SK-N-SH (cell line): ENCODE measurements around the gene DUSP1. TPM values are rescaled to one million over a fixed set of nuclear protein-coding genes. Genes with fewer than 3 reads are reported as not detected.

Experiments
- CTCF ChIA-PET: fragments of 300-600, 350-600 bp; formaldehyde crosslinking; extraction: SDS; loops from one replicate; lab custom pipeline; 2021; lab: Yijun Ruan, JAX
- POLR2A ChIA-PET: fragments of 350-600 bp; sonication (Branson Sonifier 250); formaldehyde crosslinking; extraction: SDS; loops from one replicate; lab custom pipeline; 2020; ENCODE audit warnings: antibody characterized with exemption, inconsistent platforms; lab: Yijun Ruan, JAX
- DNase-seq: peaks from one replicate; pipeline ENCODE4 v3.0.0; 2012
- H2AFZ ChIP-seq: fragments of 200-600 bp; sonication (generic); 2 replicates; pipeline ENCODE4 v1.8.1; 2016; ENCODE audit warnings: antibody characterized with exemption, mild to moderate bottlenecking, low read depth
- H3F3A ChIP-seq: fragments of 200-600 bp; sonication (generic); replicated peaks from 2 replicates; pipeline ENCODE3; 2016; ENCODE audit warnings: antibody characterized with exemption, mild to moderate bottlenecking; ENCODE audit not compliant: insufficient read depth
- H3K27ac ChIP-seq, 2 experiments: fragments of 200-500 bp in 1 of 2; fragments of 200-600 bp in 1 of 2; sonication (Bioruptor generic) in 1 of 2; sonication (generic), shearing (Covaris generic) in 1 of 2; 2 replicates each; pipeline versions ENCODE4 v1.5.1 to v1.6.1; 2014 to 2016; ENCODE audit warnings: low read depth in 2 of 2, inconsistent platforms in 1 of 2, low read length in 1 of 2, mild to moderate bottlenecking in 1 of 2, mixed read lengths in 1 of 2
- H3K27me3 ChIP-seq: fragments of 200-600 bp; sonication (generic), shearing (Covaris generic); 2 replicates; pipeline ENCODE4 v1.6.1; 2016; ENCODE audit warnings: mixed run types; ENCODE audit not compliant: insufficient read depth
- H3K36me3 ChIP-seq, 2 experiments: fragments of 200-500 bp in 1 of 2; fragments of 200-600 bp in 1 of 2; sonication (Bioruptor generic) in 1 of 2; sonication (generic) in 1 of 2; replicated peaks in 1 of 2; 2 replicates each; pipeline versions ENCODE3 to v1.5.1; 2014 to 2016; ENCODE audit warnings: low read length in 1 of 2, mild to moderate bottlenecking in 1 of 2; ENCODE audit not compliant: insufficient read depth in 2 of 2, control insufficient read depth in 1 of 2
- H3K4me1 ChIP-seq, 2 experiments: fragments of 200-500 bp in 1 of 2; fragments of 200-600 bp in 1 of 2; sonication (Bioruptor generic) in 1 of 2; sonication (generic), shearing (Covaris generic) in 1 of 2; 2 replicates each; pipeline versions ENCODE4 v1.5.1 to v1.6.1; 2014 to 2016; ENCODE audit warnings: low read depth in 1 of 2, low read length in 1 of 2, mixed run types in 1 of 2; ENCODE audit not compliant: insufficient read depth in 2 of 2, control insufficient read depth in 1 of 2
- H3K4me2 ChIP-seq: fragments of 200-600 bp; sonication (generic), shearing (Covaris generic); 2 replicates; pipeline ENCODE4 v1.6.1; 2017; ENCODE audit warnings: mixed run types
- H3K4me3 ChIP-seq, 2 experiments: fragments of 200-500 bp in 1 of 2; fragments of 200-600 bp in 1 of 2; sonication (Bioruptor generic) in 1 of 2; sonication (generic), shearing (Covaris generic) in 1 of 2; 2 replicates each; pipeline versions ENCODE4 v1.5.1 to v1.8.1; 2014 to 2016; ENCODE audit warnings: low read depth in 2 of 2, inconsistent platforms in 1 of 2, low read length in 1 of 2, mild to moderate bottlenecking in 1 of 2, mixed read lengths in 1 of 2, moderate library complexity in 1 of 2
- H3K79me2 ChIP-seq: fragments of 200-600 bp; sonication (generic); 2 replicates; pipeline ENCODE4 v1.8.1; 2017; ENCODE audit warnings: mild to moderate bottlenecking; ENCODE audit not compliant: insufficient read depth
- H3K9ac ChIP-seq: fragments of 200-600 bp; sonication (generic); 2 replicates; pipeline ENCODE4 v1.6.1; 2017; ENCODE audit warnings: mixed run types
- H3K9me2 ChIP-seq: fragments of 200-600 bp; sonication (generic); 2 replicates; pipeline ENCODE4 v1.6.1; 2017; ENCODE audit warnings: mixed run types
- H3K9me3 ChIP-seq: fragments of 200-600 bp; sonication (generic); 2 replicates; pipeline ENCODE4 v1.6.1; 2017; ENCODE audit warnings: mixed run types, mild to moderate bottlenecking, moderate library complexity
- H4K20me1 ChIP-seq: fragments of 200-600 bp; sonication (generic); 2 replicates; pipeline ENCODE4 v1.6.1; 2017; ENCODE audit warnings: mild to moderate bottlenecking, mixed run types; ENCODE audit not compliant: insufficient read depth
- ELF1 ChIP-seq: IDR thresholded peaks from 2 replicates; pipeline ENCODE4 v1.4.0; 2012
- EP300 ChIP-seq, 2 experiments: IDR thresholded peaks; 2 replicates each; pipeline versions ENCODE4 v1.4.0 to v1.6.1; 2012; ENCODE audit warnings: borderline replicate concordance in 1 of 2, low read depth in 1 of 2, low read length in 1 of 2
- EZH2phosphoT487 ChIP-seq: fragments of 200-600 bp; sonication (generic); IDR thresholded peaks from 2 replicates; pipeline ENCODE4 v1.6.1; 2017; ENCODE audit warnings: low read depth, mixed run types, mild to moderate bottlenecking, antibody characterized with exemption, moderate library complexity, borderline replicate concordance
- FOSL2 ChIP-seq: IDR thresholded peaks from 2 replicates; pipeline ENCODE4 v1.4.0; 2012; ENCODE audit warnings: low read depth, mild to moderate bottlenecking, moderate library complexity, borderline replicate concordance
- MEF2A ChIP-seq: IDR thresholded peaks from 2 replicates; pipeline ENCODE4 v1.4.0; 2012; ENCODE audit warnings: low read depth, borderline replicate concordance
- NFIC ChIP-seq: IDR thresholded peaks from 2 replicates; pipeline ENCODE4 v1.4.0; 2012; ENCODE audit warnings: borderline replicate concordance
- NRF1 ChIP-seq: IDR thresholded peaks from 2 replicates; pipeline ENCODE4 v1.6.1; 2012; ENCODE audit warnings: low read depth, mild to moderate bottlenecking, low read length
- RCOR1 ChIP-seq: fragments of 150-350 bp; IDR thresholded peaks from 2 replicates; pipeline ENCODE4 v1.6.1; 2017; ENCODE audit warnings: antibody characterized with exemption, low read length
- REST ChIP-seq: IDR thresholded peaks from 2 replicates; pipeline ENCODE4 v1.6.1; 2012; ENCODE audit warnings: mild to moderate bottlenecking, low read depth, low read length, moderate library complexity
- SIN3A ChIP-seq: IDR thresholded peaks from 2 replicates; pipeline ENCODE4 v1.6.1; 2012; ENCODE audit warnings: low read depth, mild to moderate bottlenecking, low read length, moderate library complexity, borderline replicate concordance
- WGBS: methylation state at CpG from one replicate; pipeline ENCODE4 v1.1.6; 2017; ENCODE audit warnings: low lambda C conversion rate; 5-methylcytosine and 5-hydroxymethylcytosine counted together
- polyA plus RNA-seq, 3 experiments: library from polyadenylated mRNA; depleted of rRNA; stranded (reverse); fragments of >200 nt; gene quantifications; 2 replicates each; pipeline ENCODE4 v1.2.3, GENCODE V29; 2012
- TF ChIP-seq, protein P1 (sequence below): IDR thresholded peaks from 2 replicates; pipeline ENCODE4 v1.4.0; 2012; ENCODE audit warnings: low read depth, borderline replicate concordance
- TF ChIP-seq, protein P2 (sequence below): IDR thresholded peaks from 2 replicates; pipeline ENCODE4 v1.4.0; 2012; ENCODE audit warnings: low read depth

The DUSP1 gene
- polyA plus RNA-seq, 1 of the 3 experiments (the other 2 are of a cell fraction): 455 TPM

- TF ChIP-seq, protein P1, sequence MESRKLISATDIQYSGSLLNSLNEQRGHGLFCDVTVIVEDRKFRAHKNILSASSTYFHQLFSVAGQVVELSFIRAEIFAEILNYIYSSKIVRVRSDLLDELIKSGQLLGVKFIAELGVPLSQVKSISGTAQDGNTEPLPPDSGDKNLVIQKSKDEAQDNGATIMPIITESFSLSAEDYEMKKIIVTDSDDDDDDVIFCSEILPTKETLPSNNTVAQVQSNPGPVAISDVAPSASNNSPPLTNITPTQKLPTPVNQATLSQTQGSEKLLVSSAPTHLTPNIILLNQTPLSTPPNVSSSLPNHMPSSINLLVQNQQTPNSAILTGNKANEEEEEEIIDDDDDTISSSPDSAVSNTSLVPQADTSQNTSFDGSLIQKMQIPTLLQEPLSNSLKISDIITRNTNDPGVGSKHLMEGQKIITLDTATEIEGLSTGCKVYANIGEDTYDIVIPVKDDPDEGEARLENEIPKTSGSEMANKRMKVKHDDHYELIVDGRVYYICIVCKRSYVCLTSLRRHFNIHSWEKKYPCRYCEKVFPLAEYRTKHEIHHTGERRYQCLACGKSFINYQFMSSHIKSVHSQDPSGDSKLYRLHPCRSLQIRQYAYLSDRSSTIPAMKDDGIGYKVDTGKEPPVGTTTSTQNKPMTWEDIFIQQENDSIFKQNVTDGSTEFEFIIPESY: no peak
- no peak for TF ChIP-seq RCOR1
- TF ChIP-seq EZH2phosphoT487: no peak
- TF ChIP-seq NFIC: no peak
These were observed 39.3 kb downstream of the DUSP1 start (continued) for GRCh38 chr5:172731680-172732074.

GRCh38 chr5:172730981-172731679, 39.9 kb downstream of the DUSP1 start:
- no peaks in the 10 kb centered on the region for H3K27me3 ChIP-seq
- no peak for DNase-seq
- no peaks in the 10 kb centered on the region for H3F3A ChIP-seq
- no peaks in the 10 kb centered on the region for H3K4me1 ChIP-seq
- H3K36me3 ChIP-seq: no peaks in the 10 kb centered on the region
- H3K4me2 ChIP-seq: no peak overlapping the region
- no peak overlapping the region for H2AFZ ChIP-seq
- H3K79me2 ChIP-seq: no peaks in the 10 kb centered on the region
- TF ChIP-seq MEF2A: no peak
- TF ChIP-seq ELF1: no peak
- H3K9ac ChIP-seq: no peak overlapping the region
- no peaks in the 10 kb centered on the region for H4K20me1 ChIP-seq
- no peaks in the 10 kb centered on the region for H3K9me3 ChIP-seq
- ChIA-PET POLR2A (no interaction called here), CTCF (interaction anchor here (1.2 to 1.6 kb wide), 3 partner anchors 14 to 34 kb away, joined by 3 to 4 read pairs (median 3); no protein-coding TSS in a partner anchor)
- no peaks in the 10 kb centered on the region for H3K9me2 ChIP-seq
- no peak overlapping the region for H3K27ac ChIP-seq
- 93% methylated on average over 13 of the region's 16 CpGs for WGBS
- no peak overlapping the region for H3K4me3 ChIP-seq

GRCh38 chr5:172730222-172730621, 40.8 kb downstream of the DUSP1 start:
- no peak overlapping the region for H3K4me3 ChIP-seq
- H3K9me3 ChIP-seq: no peaks in the 10 kb centered on the region
- H3K36me3 ChIP-seq: no peaks in the 10 kb centered on the region
- TF ChIP-seq SIN3A (no peak), NFIC (no peak), EP300 (IDR thresholded peaks at IDR 0.05; ENCODE audit: borderline replicate concordance in 1 of 2, low read depth in 1 of 2, low read length in 1 of 2) (no peak), NRF1 (no peak), ELF1 (no peak), REST (no peak), FOSL2 (no peak)
- TF ChIP-seq, protein P2, sequence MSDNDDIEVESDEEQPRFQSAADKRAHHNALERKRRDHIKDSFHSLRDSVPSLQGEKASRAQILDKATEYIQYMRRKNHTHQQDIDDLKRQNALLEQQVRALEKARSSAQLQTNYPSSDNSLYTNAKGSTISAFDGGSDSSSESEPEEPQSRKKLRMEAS: no peak
- no peak for DNase-seq
- no peaks in the 10 kb centered on the region for H4K20me1 ChIP-seq
- no peaks in the 10 kb centered on the region for H3K4me1 ChIP-seq
- H3K4me2 ChIP-seq: no peak overlapping the region
- no peak overlapping the region for H3K9ac ChIP-seq
- H3K27me3 ChIP-seq: no peaks in the 10 kb centered on the region
- H2AFZ ChIP-seq: no peak overlapping the region
- H3K27ac ChIP-seq: no peak overlapping the region
- CTCF ChIA-PET: interaction anchor here (0.6 to 4.7 kb wide), 3 partner anchors 13 to 32 kb away, joined by 3 to 31 read pairs (median 3); no protein-coding TSS in a partner anchor
- H3K9me2 ChIP-seq: no peaks in the 10 kb centered on the region
- WGBS: 88% methylated on average over 5 of the region's 6 CpGs
- H3K79me2 ChIP-seq: no peaks in the 10 kb centered on the region
- no peaks in the 10 kb centered on the region for H3F3A ChIP-seq
- POLR2A ChIA-PET: no interaction called here
